HG02981 (cell line): ENCODE results near the gene CD99L2.
"Not testable (repeated sequence)": the region's sequence is repeated elsewhere in the genome, so short reads cannot be mapped to it uniquely, and the experiment has no call there.

ENCODE experiments used
- ATAC-seq: cut with Tn5 transposase; IDR thresholded peaks from one replicate; pipeline ENCODE4 v1.9.1; 2021; ENCODE audit warnings: mild to moderate bottlenecking, moderate library complexity; ENCODE audit not compliant: unreplicated experiment

Gene CD99L2

DNA sequence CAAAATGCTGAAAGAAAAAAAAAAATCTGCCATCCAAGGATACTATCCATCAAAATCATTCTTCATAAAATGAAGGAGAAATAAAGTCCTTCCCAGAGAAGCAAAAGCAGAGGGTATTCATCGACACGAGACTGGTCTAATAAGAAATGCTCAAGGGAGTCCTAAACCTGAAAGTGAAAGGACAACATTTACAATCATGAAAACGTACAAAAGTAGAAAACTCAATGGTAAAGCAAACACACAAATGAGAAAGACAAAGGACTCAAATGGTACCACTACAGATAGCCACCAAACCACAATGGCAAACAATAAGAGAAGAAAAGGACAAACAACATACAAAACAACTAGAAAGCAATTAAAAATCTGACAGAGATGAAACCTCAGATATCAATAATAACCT, 41.0 kb downstream of the CD99L2 start:
- ATAC-seq = no peak

GRCh38 chrX:150856785-150857184, 41.7 kb downstream of the CD99L2 start:
- ATAC-seq = no peak

- ATAC-seq = no peak
These were observed 42.4 kb downstream of the CD99L2 start for GRCh38 chrX:150856101-150856500.

DNA sequence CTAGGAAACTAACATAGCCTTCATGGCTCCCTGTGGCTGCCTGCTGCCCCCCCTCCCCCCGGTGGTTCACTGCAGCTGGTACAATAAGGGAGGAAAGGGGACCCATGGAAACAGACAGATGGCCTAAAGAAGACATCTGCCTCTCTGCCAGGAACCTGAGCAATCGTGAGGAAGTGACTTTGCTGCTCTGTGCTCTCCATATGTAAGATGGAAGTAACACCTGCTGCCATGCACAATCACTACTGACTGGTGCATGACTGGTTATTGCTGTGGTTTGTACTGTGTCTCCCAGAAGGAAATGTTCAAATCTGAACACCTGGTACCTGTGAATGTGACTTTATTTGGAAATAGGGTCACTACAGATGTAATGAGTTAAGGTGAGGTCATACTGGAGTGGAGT, 43.6 kb downstream of the CD99L2 start:
- ATAC-seq = no peak

GRCh38 chrX:150849996-150850720, 48.3 kb downstream of the CD99L2 start:
- no peak for ATAC-seq

- ATAC-seq = no peak
These were observed 49.0 kb downstream of the CD99L2 start for GRCh38 chrX:150849486-150849885.

- no peak for ATAC-seq
These were observed 49.5 kb downstream of the CD99L2 start for GRCh38 chrX:150848914-150849365.

- ATAC-seq = no peak
These were observed 51.4 kb downstream of the CD99L2 start for GRCh38 chrX:150847088-150847487.

GRCh38 chrX:150846130-150846529, 52.3 kb downstream of the CD99L2 start:
- ATAC-seq = no peak

- ATAC-seq = no peak
These were observed 53.4 kb downstream of the CD99L2 start for GRCh38 chrX:150845091-150845490.

DNA sequence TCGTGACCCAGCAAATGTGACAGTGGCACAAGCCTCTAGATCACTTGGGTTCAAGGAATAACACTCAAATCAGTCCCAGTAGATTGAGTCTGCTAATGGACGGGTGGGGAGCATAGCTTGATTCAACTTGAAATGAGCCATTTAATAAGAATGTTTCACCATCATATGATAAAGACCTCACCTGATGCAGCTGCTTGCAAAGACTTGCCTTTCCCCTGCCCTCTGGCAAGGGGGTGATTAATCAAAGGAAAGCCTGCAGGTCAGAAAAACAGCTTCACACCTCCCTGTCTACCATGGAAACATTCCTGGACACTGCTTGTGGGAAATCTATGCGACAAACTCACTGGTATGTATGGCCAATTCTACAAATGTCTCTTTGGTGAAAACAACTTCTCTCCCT, 54.5 kb downstream of the CD99L2 start:
- no peak for ATAC-seq

DNA sequence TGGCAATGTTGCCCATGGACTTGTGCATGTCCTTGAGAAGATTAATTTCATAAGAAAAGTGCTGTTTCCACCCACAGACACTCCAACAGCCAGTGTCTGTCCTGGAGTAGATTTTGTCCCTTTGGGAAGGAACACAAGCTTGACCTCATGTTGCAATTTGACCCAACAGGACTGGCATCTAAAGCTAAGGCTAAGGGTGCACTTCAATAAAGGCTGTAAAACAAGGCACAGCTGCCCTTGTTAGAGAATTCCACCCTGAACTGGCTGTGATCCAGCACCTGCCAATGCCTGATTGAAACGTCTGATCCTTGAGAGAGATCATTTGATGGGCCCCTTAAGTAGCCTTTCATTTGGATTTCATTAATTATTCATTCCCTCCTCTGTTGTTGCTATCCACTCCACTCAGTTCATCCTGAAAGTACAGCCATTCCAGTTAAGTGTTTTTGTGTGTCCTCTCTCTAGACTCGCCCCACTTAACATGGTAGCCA, 56.2 kb downstream of the CD99L2 start:
- ATAC-seq = no peak

- no peak for ATAC-seq
These were observed 56.8 kb downstream of the CD99L2 start for GRCh38 chrX:150841456-150842197.

DNA sequence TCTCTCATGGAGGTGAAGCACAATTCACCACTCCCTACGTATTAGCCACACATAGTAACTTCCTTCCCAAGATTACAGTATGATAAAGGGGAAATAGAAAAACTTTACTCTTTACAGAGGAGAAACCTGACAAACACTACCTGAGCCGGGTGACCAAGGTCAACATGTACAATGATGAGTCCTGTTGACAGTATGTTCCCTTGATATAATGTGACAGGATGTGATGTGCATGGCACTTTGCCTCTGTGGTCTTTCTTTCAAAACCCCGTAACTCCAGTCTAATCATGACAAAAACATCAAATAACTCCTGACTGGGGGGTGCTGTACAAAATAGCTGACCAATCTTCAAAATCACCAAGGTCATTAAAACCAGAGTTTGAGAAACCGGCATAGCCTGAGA, 60.6 kb downstream of the CD99L2 start:
- ATAC-seq = no peak

DNA sequence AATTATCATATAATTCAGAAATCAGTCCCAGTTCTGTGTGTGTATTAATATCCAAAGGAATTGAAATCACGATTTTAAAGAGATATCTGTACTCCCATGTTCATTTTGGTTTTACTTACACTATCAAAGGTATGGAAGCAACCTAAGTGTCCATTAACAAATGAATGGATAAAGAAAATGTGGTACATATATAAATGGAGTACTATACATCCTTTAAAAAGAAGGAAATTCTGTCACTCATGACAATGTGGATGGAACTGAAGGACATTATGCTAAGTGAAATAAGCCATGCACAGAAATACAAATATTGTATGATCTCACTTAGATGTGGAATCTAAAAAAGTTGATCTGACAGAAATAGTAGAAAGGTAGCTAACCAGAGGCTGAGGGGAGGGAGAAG, 63.8 kb downstream of the CD99L2 start:
- ATAC-seq = no peak

- no peak for ATAC-seq
These were observed 64.9 kb downstream of the CD99L2 start for GRCh38 chrX:150833454-150834056.

DNA sequence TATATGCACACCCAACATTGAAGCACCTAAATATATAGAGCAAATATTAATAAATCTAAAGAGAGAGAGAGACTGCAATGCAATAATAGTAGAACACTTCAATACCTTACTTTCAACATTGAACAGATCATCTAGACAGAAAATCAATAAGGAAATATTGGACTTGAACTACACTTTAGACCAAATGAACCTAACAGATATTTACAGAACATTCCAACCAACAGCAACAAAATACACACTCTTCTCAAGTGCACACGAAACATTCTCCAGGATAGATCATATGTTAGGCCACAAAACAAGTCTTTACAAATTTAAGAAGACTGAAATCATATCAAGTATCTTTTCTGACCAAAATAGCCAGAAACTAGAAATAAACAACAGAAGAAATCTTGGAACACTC, 66.6 kb downstream of the CD99L2 start:
- ATAC-seq = no peak

DNA sequence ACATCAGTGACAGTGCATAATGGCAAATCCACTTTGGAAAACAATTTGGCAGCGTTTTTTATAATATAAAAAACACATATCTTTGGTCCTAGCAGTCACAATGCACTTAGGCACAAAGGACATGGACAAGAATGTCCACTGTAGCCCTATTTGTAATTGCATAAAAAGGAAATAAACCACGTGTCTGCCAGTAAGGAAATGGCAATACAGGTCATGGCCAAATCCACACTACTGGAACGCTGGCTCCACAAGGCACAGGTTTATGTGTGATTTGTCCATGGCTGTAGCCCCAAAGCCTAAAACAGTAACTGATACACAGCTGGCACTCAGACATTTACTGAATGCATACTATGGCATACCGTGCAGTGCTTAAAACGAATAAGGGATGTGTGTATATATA, 69.7 kb downstream of the CD99L2 start:
- ATAC-seq = no peak

DNA sequence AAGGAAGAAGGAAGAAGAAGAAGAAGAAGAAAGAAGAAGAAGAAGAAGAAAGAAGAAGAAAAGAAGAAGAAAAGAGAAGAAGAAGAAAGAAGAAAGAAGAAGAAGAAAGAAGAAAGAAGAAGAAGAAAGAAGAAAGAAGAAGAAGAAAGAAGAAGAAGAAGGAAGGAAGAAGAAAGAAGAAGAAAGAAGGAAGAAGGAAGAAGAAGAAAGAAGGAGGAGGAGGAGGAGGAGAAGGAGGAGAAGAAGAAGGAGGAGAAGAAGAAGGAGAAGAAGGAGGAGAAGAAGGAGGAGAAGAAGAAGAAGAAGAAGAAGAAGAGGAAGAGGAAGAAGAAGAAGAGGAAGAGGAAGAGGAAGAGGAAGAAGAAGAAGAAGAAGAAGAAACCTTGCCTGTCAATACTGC, 74.1 kb downstream of the CD99L2 start:
- ATAC-seq = not testable (repeated sequence)

DNA sequence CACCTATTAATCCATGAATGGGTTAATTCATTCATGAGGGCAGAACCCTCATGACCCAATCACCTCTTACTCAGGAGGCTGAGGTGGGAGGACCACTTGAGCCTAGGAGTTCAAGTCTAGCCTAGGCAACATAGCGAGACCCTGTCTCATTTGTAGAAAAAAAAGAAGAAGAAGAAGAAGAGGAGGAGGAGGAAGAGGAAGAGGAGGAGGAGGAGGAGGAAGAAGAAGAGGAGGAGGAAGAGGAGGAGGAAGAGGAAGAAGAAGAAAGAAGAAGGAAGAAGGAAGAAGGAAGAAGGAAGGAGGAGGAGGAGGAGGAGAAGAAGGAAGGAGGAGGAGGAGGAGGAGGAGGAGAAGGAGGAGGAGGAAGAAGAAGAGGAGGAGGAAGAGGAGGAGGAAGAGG, 74.6 kb downstream of the CD99L2 start:
- not testable (repeated sequence) for ATAC-seq

- ATAC-seq = no peak
These were observed 76.5 kb downstream of the CD99L2 start for GRCh38 chrX:150821971-150822370.

- no peak for ATAC-seq
These were observed 84.5 kb downstream of the CD99L2 start for GRCh38 chrX:150813922-150814321.
